PC-3 (cell line): ENCODE measurements around the gene TPD52L1. TPM values are rescaled to one million over a fixed set of nuclear protein-coding genes. Genes with fewer than 3 reads are reported as not detected.

Source experiments
- ATAC-seq: fragments of 200-7000 bp; cut with Tn5 transposase; 2 replicates; pipeline ENCODE4 v1.9.1; 2020; ENCODE audit warnings: mild to moderate bottlenecking, moderate library complexity
- BruUV-seq: library from RNA; stranded (reverse); fragments of 400-500 nt; replicated peaks from 2 replicates; lab custom pipeline; 2021; lab: Mats Ljungman, UMichigan
- CTCF ChIA-PET: fragments of 300-600 bp; sonication (Branson Sonifier 250); formaldehyde crosslinking; loops from one replicate; lab custom pipeline; 2022; ENCODE audit warnings: antibody characterized with exemption; lab: Charles Lee
- POLR2A ChIA-PET: fragments of 300-600 bp; sonication (Branson Sonifier 250); formaldehyde crosslinking; loops from one replicate; lab custom pipeline; 2022; ENCODE audit warnings: antibody characterized with exemption; ENCODE audit not compliant: unreplicated experiment; lab: Charles Lee
- DNase-seq: peaks from one replicate; pipeline ENCODE4 v3.0.0-alpha.2; 2015
- H2AFZ ChIP-seq: fragments of 300-600 bp; sonication (generic); 2 replicates; pipeline ENCODE4 v1.6.0; 2016; ENCODE audit warnings: antibody characterized with exemption, low read length
- H3F3A ChIP-seq: fragments of 300-600 bp; sonication (generic); one replicate; pipeline ENCODE4 v1.6.0; 2017; ENCODE audit warnings: antibody characterized with exemption, low read length, control low read depth, mild to moderate bottlenecking; ENCODE audit not compliant: unreplicated experiment
- H3K27ac ChIP-seq: fragments of 300-600 bp; sonication (generic); 2 replicates; pipeline ENCODE4 v1.5.1; 2016; ENCODE audit warnings: mild to moderate bottlenecking, low read length
- H3K27me3 ChIP-seq: fragments of 300-600 bp; sonication (generic); 2 replicates; pipeline ENCODE4 v1.6.1; 2016; ENCODE audit warnings: low read length, mixed read lengths
- H3K36me3 ChIP-seq: fragments of 300-600 bp; sonication (generic); 2 replicates; pipeline ENCODE4 v1.6.1; 2016; ENCODE audit warnings: low read depth, mixed run types, low read length, mixed read lengths
- H3K4me1 ChIP-seq: fragments of 300-600 bp; sonication (generic); 2 replicates; pipeline ENCODE4 v1.5.1; 2016; ENCODE audit warnings: low read length; ENCODE audit not compliant: insufficient read depth
- H3K4me2 ChIP-seq: fragments of 300-600 bp; sonication (generic); 2 replicates; pipeline ENCODE4 v1.6.0; 2016; ENCODE audit warnings: low read length
- H3K4me3 ChIP-seq: fragments of 300-600 bp; sonication (generic); 2 replicates; pipeline ENCODE4 v1.5.1; 2016; ENCODE audit warnings: mild to moderate bottlenecking, low read length, mixed read lengths
- H3K79me2 ChIP-seq: fragments of 300-600 bp; sonication (generic); 2 replicates; pipeline ENCODE4 v1.6.1; 2017; ENCODE audit warnings: low read length, mixed read lengths
- H3K9ac ChIP-seq: fragments of 300-600 bp; sonication (generic); 2 replicates; pipeline ENCODE4 v1.6.0; 2016; ENCODE audit warnings: mild to moderate bottlenecking, low read length
- H3K9me2 ChIP-seq: fragments of 300-600 bp; sonication (generic); replicated peaks from 2 replicates; pipeline ENCODE4 v1.6.1; 2016; ENCODE audit warnings: mixed run types, low read length, mixed read lengths
- H3K9me3 ChIP-seq: fragments of 300-600 bp; sonication (generic); 2 replicates; pipeline ENCODE4 v1.6.1; 2016; ENCODE audit warnings: low read length, mixed read lengths
- H4K20me1 ChIP-seq: fragments of 300-600 bp; sonication (generic); 2 replicates; pipeline ENCODE4 v1.6.1; 2016; ENCODE audit warnings: low read length, mixed read lengths
- EZH2 ChIP-seq: fragments of 300-600 bp; sonication (generic); IDR thresholded peaks from one replicate; pipeline ENCODE4 v1.6.1; 2017; ENCODE audit warnings: antibody characterized with exemption, mild to moderate bottlenecking, low read length; ENCODE audit not compliant: unreplicated experiment
- EZH2phosphoT487 ChIP-seq: fragments of 300-600 bp; sonication (generic); IDR thresholded peaks from 2 replicates; pipeline ENCODE4 v1.6.1; 2018; ENCODE audit warnings: mild to moderate bottlenecking, antibody characterized with exemption, low read length, borderline replicate concordance
- intact Hi-C: fragments of 100-400 bp; cut with micrococcal nuclease; formaldehyde crosslinking; loops from 2 replicates; pipeline ENCODE4 v1.9.0; 2023
- total RNA-seq: library from RNA; depleted of rRNA; stranded (reverse); fragments of >200 nt; gene quantifications from 2 replicates; pipeline ENCODE4 v1.2.3, GENCODE V29; 2014
- TF ChIP-seq, protein P1 (sequence below): fragments of 300-600 bp; sonication (generic); conservative IDR thresholded peaks from 2 replicates; pipeline ENCODE4 v1.5.1; 2017; ENCODE audit warnings: antibody characterized with exemption, low read depth, mild to moderate bottlenecking, low read length

TPD52L1 gene
- total RNA-seq, 1 experiment from 2014 or later: 39.4 TPM

DNA sequence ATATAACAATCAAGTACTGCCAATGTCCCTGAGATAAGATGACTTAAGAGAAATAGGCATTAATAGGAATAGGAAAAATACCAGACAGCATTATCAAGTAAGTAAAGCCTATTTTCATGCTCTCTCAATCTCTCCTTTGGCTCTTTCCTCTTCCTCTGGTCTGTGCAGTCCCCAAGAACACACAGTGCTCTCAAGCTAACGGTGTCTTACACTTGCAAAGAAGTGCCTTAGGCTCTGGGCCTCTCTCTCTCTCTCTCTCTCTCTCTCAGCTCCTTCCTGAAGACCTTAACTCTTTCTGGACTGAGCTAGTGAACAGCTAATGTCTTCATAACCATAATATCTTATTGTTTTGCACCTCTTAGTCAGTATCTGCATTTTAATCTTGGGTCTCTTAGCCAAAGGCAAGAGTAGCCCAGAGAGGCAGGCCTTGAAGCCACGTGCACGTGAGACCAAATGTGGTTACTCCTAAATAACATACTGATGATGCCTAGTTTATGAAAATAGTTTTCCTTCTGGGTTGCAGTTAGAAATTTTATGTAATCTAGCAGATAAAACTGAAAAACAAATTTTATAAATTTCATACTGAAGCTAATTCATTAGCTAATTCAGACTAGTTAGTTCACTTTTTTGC, 70.8 kb downstream of the TPD52L1 start:
- Histone ChIP-seq H2AFZ (no peak overlapping the region), H3K9me2 (no peaks in the 10 kb centered on the region), H4K20me1 (no peaks in the 10 kb centered on the region), H3F3A (no peaks in the 10 kb centered on the region), H3K27ac (no peak overlapping the region), H3K4me1 (no peaks in the 10 kb centered on the region), H3K36me3 (no peaks in the 10 kb centered on the region), H3K27me3 (no peaks in the 10 kb centered on the region), H3K9ac (no peak overlapping the region), H3K4me3 (no peak overlapping the region), H3K4me2 (no peak overlapping the region), H3K79me2 (no peaks in the 10 kb centered on the region), H3K9me3 (no peaks in the 10 kb centered on the region)
- BruUV-seq: no TSS peak
- TF ChIP-seq EZH2 (no peak), EZH2phosphoT487 (no peak)
- TF ChIP-seq, protein P1, sequence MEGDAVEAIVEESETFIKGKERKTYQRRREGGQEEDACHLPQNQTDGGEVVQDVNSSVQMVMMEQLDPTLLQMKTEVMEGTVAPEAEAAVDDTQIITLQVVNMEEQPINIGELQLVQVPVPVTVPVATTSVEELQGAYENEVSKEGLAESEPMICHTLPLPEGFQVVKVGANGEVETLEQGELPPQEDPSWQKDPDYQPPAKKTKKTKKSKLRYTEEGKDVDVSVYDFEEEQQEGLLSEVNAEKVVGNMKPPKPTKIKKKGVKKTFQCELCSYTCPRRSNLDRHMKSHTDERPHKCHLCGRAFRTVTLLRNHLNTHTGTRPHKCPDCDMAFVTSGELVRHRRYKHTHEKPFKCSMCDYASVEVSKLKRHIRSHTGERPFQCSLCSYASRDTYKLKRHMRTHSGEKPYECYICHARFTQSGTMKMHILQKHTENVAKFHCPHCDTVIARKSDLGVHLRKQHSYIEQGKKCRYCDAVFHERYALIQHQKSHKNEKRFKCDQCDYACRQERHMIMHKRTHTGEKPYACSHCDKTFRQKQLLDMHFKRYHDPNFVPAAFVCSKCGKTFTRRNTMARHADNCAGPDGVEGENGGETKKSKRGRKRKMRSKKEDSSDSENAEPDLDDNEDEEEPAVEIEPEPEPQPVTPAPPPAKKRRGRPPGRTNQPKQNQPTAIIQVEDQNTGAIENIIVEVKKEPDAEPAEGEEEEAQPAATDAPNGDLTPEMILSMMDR: no peak
- ATAC-seq (no peak), DNase-seq (no peak)
- intact Hi-C loops: no loop called here
- ChIA-PET POLR2A (no interaction called here), CTCF (no interaction called here)

GRCh38 chr6:125227244-125227643, 73.7 kb downstream of the TPD52L1 start:
- ChIA-PET POLR2A (no interaction called here), CTCF (no interaction called here)
- Histone ChIP-seq H3K4me1 (no peaks in the 10 kb centered on the region), H3F3A (no peaks in the 10 kb centered on the region), H3K4me3 (no peak overlapping the region), H3K9me2 (no peaks in the 10 kb centered on the region), H3K79me2 (no peaks in the 10 kb centered on the region), H3K9ac (no peak overlapping the region), H3K4me2 (no peak overlapping the region), H2AFZ (no peak overlapping the region), H4K20me1 (no peaks in the 10 kb centered on the region), H3K36me3 (no peaks in the 10 kb centered on the region), H3K9me3 (no peaks in the 10 kb centered on the region), H3K27me3 (no peaks in the 10 kb centered on the region), H3K27ac (no peak overlapping the region)
- ATAC-seq: no peak
- no peak for TF ChIP-seq EZH2phosphoT487
- TF ChIP-seq, protein P1: no peak
- no peak for TF ChIP-seq EZH2
- DNase-seq: no peak
- intact Hi-C loops: no loop called here
- BruUV-seq: no TSS peak

GRCh38 chr6:125228981-125229479, 75.5 kb downstream of the TPD52L1 start:
- DNase-seq: no peak
- no peaks in the 10 kb centered on the region for H3K9me3 ChIP-seq
- H4K20me1 ChIP-seq: no peaks in the 10 kb centered on the region
- H3K9ac ChIP-seq: no peak overlapping the region
- TF ChIP-seq EZH2 (no peak), EZH2phosphoT487 (no peak)
- TF ChIP-seq, protein P1: no peak
- no peaks in the 10 kb centered on the region for H3K79me2 ChIP-seq
- ChIA-PET CTCF (no interaction called here), POLR2A (no interaction called here)
- no peaks in the 10 kb centered on the region for H3F3A ChIP-seq
- no peak overlapping the region for H3K27ac ChIP-seq
- no peaks in the 10 kb centered on the region for H3K36me3 ChIP-seq
- no peaks in the 10 kb centered on the region for H3K27me3 ChIP-seq
- no peak for ATAC-seq
- no peak overlapping the region for H2AFZ ChIP-seq
- BruUV-seq: no TSS peak
- H3K4me1 ChIP-seq: no peaks in the 10 kb centered on the region
- intact Hi-C loops: no loop called here
- no peak overlapping the region for H3K4me3 ChIP-seq
- no peak overlapping the region for H3K4me2 ChIP-seq
- no peaks in the 10 kb centered on the region for H3K9me2 ChIP-seq
